Measurements from ENCODE around the gene SLC36A2. TPM values are rescaled to one million over a fixed set of nuclear protein-coding genes. Genes with fewer than 3 reads are reported as not detected.
"Not testable (repeated sequence)": the region's sequence is repeated elsewhere in the genome, so short reads cannot be mapped to it uniquely, and the experiment has no call there.

Gene SLC36A2
- polyA plus RNA-seq, 1 experiment: not detected

DNA sequence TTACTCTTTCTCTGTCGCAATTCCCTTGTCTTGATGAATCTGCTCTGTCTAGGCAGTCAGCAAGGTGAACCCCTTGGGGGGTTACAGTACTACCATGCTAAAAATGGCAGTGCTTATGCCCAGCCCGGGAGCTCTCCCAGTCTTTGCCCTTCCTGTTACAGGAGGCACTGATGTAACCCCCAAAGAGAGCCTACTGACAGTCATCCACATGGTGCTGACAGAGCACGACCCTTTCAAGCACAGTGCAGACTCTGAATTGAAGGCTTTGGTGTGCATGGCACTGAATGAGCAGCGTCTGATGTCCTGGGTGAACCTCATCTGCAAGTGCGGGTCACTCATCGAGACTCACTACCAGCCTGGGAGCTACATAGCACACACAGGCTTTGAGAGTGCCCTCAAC, 34.5 kb upstream of the SLC36A2 start:
- Histone ChIP-seq H3K4me3 (ENCODE audit: low read depth, low read length) (no peak overlapping the region), H3K36me3 (ENCODE audit: control insufficient read depth, insufficient read depth, low read length) (no peaks in the 10 kb centered on the region), H3K27me3 (ENCODE audit: control insufficient read depth, insufficient read depth, low read length) (0 out of 2 replicates have a peak, but pooled peaks cover 2% of the 10 kb centered on the region)
- DNase-seq (ENCODE audit: low read depth): no peak
- ChIA-PET POLR2A (no interaction called here), CTCF (no interaction called here)
- TF ChIP-seq, protein P1, sequence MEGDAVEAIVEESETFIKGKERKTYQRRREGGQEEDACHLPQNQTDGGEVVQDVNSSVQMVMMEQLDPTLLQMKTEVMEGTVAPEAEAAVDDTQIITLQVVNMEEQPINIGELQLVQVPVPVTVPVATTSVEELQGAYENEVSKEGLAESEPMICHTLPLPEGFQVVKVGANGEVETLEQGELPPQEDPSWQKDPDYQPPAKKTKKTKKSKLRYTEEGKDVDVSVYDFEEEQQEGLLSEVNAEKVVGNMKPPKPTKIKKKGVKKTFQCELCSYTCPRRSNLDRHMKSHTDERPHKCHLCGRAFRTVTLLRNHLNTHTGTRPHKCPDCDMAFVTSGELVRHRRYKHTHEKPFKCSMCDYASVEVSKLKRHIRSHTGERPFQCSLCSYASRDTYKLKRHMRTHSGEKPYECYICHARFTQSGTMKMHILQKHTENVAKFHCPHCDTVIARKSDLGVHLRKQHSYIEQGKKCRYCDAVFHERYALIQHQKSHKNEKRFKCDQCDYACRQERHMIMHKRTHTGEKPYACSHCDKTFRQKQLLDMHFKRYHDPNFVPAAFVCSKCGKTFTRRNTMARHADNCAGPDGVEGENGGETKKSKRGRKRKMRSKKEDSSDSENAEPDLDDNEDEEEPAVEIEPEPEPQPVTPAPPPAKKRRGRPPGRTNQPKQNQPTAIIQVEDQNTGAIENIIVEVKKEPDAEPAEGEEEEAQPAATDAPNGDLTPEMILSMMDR (IDR thresholded peaks at IDR 0.05; ENCODE audit: insufficient read depth, low read depth, low read length): no peak

DNA sequence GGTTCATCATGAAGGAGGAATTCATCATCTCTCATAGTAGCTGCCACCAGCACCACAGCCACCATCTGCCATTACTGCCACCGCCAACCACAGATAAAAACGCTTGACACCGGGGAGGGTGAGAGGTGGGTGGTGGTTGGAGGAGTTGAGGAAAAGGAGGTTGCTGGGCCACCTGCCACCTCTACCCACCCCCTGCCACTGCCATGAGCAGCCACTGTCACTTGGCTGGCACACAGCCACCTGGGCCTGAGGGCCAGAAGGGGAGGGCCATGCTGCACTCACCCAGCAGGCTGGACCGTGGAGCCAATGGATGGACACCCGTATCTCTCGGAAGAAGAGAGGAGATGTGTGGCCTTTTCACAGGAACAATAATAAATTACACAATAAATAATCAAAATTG, 31.3 kb upstream of the SLC36A2 start:
- POLR2A ChIA-PET: no interaction called here
- TF ChIP-seq, protein P1 (IDR thresholded peaks at IDR 0.05; ENCODE audit: insufficient read depth, low read depth, low read length): no peak
- H3K36me3 ChIP-seq (ENCODE audit: control insufficient read depth, insufficient read depth, low read length): no peaks in the 10 kb centered on the region
- no peak overlapping the region for H3K4me3 ChIP-seq (ENCODE audit: low read depth, low read length)
- no peaks in the 10 kb centered on the region for H3K27me3 ChIP-seq (ENCODE audit: control insufficient read depth, insufficient read depth, low read length)
- DNase-seq (ENCODE audit: low read depth): no peak
- CTCF ChIA-PET: no interaction called here

- Histone ChIP-seq H3K4me3 (ENCODE audit: low read depth, low read length) (no peak overlapping the region), H3K36me3 (ENCODE audit: control insufficient read depth, insufficient read depth, low read length) (no peaks in the 10 kb centered on the region), H3K27me3 (ENCODE audit: control insufficient read depth, insufficient read depth, low read length) (no peaks in the 10 kb centered on the region)
- TF ChIP-seq, protein P1 (IDR thresholded peaks at IDR 0.05; ENCODE audit: insufficient read depth, low read depth, low read length): no peak
- DNase-seq (ENCODE audit: low read depth): no peak
- ChIA-PET CTCF (no interaction called here), POLR2A (no interaction called here)
Measured at GRCh38 chr5:151374539-151374938, 27.2 kb upstream of the SLC36A2 start.

- H3K36me3 ChIP-seq (ENCODE audit: control insufficient read depth, insufficient read depth, low read length); POLR2A ChIA-PET; DNase-seq (ENCODE audit: low read depth); H3K4me3 ChIP-seq (ENCODE audit: low read depth, low read length); H3K27me3 ChIP-seq (ENCODE audit: control insufficient read depth, insufficient read depth, low read length); CTCF ChIA-PET: not testable (repeated sequence)
Measured at GRCh38 chr5:151367038-151367437, 19.7 kb upstream of the SLC36A2 start.

- Histone ChIP-seq H3K4me3 (ENCODE audit: low read depth, low read length) (no peak overlapping the region), H3K36me3 (ENCODE audit: control insufficient read depth, insufficient read depth, low read length) (no peaks in the 10 kb centered on the region), H3K27me3 (ENCODE audit: control insufficient read depth, insufficient read depth, low read length) (no peaks in the 10 kb centered on the region)
- DNase-seq (ENCODE audit: low read depth): no peak
- POLR2A ChIA-PET: no interaction called here
- CTCF ChIA-PET: no interaction called here
- TF ChIP-seq, protein P1 (IDR thresholded peaks at IDR 0.05; ENCODE audit: insufficient read depth, low read depth, low read length): no peak
Measured at GRCh38 chr5:151363673-151364072, 16.3 kb upstream of the SLC36A2 start.

GRCh38 chr5:151362970-151363369, 15.6 kb upstream of the SLC36A2 start:
- no peak for DNase-seq (ENCODE audit: low read depth)
- Histone ChIP-seq H3K36me3 (ENCODE audit: control insufficient read depth, insufficient read depth, low read length) (no peaks in the 10 kb centered on the region), H3K27me3 (ENCODE audit: control insufficient read depth, insufficient read depth, low read length) (no peaks in the 10 kb centered on the region), H3K4me3 (ENCODE audit: low read depth, low read length) (no peak overlapping the region)
- ChIA-PET POLR2A (no interaction called here), CTCF (no interaction called here)
- TF ChIP-seq, protein P1 (IDR thresholded peaks at IDR 0.05; ENCODE audit: insufficient read depth, low read depth, low read length): no peak
